Muscle of back (tissue), 11 donors: ENCODE data around the gene TNFSF15. TPM values are rescaled to one million over a fixed set of nuclear protein-coding genes. Genes with fewer than 3 reads are reported as not detected.
A peak's percentile ranks its signal among the peaks of the same experiment; 100 is the strongest.

Experiments
- DNase-seq, 3 donors: peaks; one replicate each; pipeline versions ENCODE4 v3.0.0 to v3.0.0-alpha.2; 2013
- polyA plus RNA-seq, 10 donors: library from polyadenylated mRNA; unstranded; fragments of 120-200 nt; gene quantifications; one replicate each; pipeline ENCODE4 v1.2.1, GENCODE V29; 2013; ENCODE audit not compliant: insufficient read length in 10 of 10

The TNFSF15 gene
- polyA plus RNA-seq, 10 donors: 0.11 to 0.39 (median 0.17) TPM

- no peak for DNase-seq
Observed at GRCh38 chr9:114789006-114789405, 16.8 kb downstream of the TNFSF15 start.

DNA sequence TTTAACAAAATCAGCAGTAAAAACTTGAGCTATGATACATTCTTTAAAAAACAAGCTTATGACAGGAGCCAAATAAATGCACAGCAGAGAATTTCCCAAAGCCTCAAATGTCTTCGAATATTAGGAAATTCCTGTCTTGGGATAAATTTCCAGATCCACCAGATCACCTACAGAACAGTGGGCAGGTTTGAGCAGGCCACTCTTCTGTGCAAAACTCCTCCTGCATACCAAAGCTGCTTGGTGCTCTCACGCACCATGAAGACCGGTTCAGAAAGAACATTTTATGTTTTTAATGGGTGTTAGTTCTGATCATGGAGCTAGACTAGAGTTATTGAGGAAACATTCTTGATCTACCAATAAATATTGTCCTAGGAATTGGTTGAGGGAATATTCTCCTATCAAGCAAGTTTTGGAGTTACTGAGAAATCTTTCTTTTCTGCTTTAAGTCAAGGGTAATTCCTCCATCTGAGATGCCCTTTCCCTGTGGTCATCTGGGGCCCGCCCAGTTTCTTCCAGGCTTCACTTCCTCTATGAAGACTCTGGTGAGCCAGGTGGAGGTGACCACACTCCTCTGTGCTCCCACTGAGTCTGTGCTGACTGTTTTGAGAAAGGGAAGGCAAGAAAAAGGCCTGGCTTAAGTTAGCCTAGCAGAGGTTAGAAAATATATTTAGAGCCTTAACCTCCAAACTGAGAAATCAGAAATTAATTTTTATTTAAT is 17.9 kb downstream of the TNFSF15 start:
- DNase-seq: no peak

- no peak for DNase-seq
Observed at GRCh38 chr9:114787214-114787613, 18.6 kb downstream of the TNFSF15 start.

- peak in 1 of 3 donors; percentile 24 for DNase-seq
Observed at GRCh38 chr9:114785866-114786650, 19.8 kb downstream of the TNFSF15 start.

GRCh38 chr9:114784721-114785279 is 21.0 kb downstream of the TNFSF15 start:
- no peak for DNase-seq

DNA sequence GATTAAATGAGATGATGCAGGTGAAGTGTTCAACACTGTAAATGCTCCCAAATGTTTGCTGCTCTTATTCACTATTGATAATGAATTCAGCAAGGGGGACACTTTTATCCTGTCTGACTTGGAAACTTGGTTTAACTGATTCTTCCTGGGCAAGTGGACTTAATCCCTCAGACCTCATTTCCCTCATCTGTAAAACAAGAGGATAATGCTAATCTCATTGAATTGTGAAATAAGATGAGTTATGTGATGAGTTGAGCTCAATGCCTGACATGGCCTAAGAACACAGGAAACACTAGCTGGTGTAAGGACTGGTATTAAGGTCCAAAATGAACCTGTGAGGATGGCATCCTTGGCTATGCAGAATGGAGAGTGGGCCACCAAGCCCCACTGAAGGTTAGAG is 23.3 kb downstream of the TNFSF15 start:
- no peak for DNase-seq

DNA sequence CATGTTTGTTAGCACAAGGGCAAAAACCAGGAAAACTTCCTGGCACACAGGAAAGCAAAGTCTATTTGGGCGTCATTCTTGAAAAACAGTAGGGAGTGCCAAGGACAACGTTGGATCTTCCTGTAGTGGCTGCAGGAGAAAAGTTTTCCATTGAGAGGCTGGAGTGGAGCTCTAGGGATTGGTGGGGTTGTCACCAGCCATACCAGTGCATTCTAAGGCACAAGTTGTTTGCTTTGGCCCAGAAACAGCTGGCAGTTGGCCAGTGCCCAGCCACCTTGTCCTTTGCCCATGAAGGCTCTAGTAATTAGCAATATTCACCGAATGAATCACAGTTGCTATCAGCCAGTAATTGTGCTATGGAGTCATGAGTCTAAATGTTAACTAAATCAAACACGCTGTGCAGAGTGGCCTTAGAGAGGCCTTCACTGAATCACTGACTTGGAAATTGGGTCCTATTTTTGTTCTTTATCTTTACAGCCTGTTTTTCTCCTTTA is 26.4 kb downstream of the TNFSF15 start:
- DNase-seq: no peak

- peak; percentile 55 to 67 (median 56) for DNase-seq
Observed at GRCh38 chr9:114777821-114778609, 27.8 kb downstream of the TNFSF15 start.

- DNase-seq: no peak
Observed at GRCh38 chr9:114776683-114777399, 29.0 kb downstream of the TNFSF15 start.

DNA sequence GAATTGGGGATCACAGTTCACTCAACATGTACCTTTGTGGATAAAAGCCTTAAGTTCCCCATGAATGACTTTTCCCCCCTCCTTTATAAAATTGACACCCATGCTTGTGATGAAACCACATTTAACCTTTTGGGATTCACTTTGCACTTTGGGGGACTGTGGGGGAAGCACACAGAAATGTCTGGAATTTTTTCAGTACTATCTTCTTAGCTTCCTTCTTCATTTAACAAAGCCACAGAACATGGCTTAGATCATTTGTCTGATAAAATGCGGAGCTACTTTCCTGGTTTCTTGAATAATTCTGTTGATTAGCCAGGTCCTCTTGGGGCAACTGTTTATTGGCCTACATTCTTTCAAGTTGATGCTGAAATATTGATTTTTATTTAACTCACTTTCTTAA is 29.9 kb downstream of the TNFSF15 start:
- no peak for DNase-seq

GRCh38 chr9:114775121-114775520 is 30.7 kb downstream of the TNFSF15 start:
- no peak for DNase-seq

DNA sequence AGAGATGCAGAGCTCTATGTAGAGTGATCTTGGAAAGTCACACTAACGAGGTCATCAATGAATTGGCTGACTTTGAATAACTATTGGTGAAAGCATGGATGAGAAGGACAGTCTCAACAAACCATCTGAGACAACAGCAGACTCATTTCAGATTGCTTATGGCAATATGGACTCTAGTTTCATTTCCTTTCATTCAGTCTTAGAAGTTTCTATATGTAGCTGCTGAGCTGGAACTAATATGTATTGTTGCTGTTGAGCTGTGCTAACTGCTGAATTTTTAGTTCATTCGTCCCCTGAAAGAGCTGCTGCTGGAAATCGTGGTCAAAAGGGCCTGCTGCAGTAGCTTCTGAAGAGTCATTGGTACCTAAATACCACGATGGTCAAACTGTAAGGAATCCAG is 31.3 kb downstream of the TNFSF15 start:
- no peak for DNase-seq

- no peak for DNase-seq
Observed at GRCh38 chr9:114771889-114772288, 34.0 kb downstream of the TNFSF15 start.

- DNase-seq: no peak
Observed at GRCh38 chr9:114770991-114771390, 34.8 kb downstream of the TNFSF15 start.

- DNase-seq: no peak
Observed at GRCh38 chr9:114769624-114770023, 36.2 kb downstream of the TNFSF15 start.

DNA sequence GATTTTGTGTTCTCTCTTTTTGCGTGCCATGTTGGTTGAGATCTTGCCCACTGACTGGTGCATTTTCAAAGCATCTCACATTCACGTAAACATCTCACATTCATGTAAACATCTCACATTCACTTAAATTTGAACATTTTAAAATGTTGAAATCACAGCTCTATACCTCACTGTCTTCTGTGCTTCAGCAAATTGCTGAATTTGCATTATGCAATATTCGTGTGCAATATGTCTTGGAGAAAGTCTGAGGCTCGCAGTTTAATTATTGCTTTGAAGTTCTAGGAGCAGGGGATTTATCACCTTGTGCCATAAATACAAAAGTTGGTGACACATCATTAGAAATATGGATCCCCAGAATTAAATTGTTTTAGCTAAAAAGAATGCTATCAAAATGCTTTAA is 42.6 kb downstream of the TNFSF15 start:
- no peak for DNase-seq

- no peak for DNase-seq
Observed at GRCh38 chr9:114761523-114761922, 44.3 kb downstream of the TNFSF15 start.

DNA sequence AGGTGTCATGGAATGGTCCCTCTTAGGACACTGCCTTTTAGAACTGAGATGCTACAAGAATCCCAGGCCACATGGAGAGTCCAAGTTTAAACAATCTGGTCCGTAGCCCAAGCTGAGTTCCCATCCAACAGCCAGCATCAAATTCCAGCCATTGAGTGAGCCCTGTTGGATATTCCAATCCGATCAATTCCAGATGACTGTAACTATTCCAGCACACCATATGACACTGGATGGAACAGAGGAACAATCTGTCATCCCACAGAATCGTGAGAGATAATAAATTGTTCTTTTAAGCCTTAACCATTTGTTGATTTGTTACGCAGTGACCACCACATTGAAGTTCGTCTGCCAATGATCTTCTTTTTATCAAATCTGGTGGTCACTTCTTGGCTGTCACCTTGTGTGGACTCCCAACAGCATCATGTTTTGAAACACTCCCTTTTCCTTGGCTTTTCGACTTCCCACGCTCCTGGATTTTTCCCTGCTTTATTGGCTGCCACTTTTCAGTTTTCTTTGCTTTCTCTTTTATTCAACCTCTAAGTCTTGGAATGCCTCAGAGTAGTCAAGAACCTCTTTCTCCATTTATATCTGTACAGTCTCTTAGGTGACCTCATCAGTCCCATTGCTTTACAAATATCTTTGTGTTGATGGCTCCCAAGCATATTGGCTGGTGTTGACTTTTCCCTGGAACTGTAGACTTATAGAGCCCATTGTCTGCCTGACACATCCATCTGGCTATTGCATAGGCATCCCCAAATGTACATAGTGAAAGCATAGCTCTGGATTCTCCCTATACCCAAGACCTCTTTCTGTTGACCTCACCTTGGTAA is 46.1 kb downstream of the TNFSF15 start:
- DNase-seq: peak in 1 of 3 donors; percentile 70

DNA sequence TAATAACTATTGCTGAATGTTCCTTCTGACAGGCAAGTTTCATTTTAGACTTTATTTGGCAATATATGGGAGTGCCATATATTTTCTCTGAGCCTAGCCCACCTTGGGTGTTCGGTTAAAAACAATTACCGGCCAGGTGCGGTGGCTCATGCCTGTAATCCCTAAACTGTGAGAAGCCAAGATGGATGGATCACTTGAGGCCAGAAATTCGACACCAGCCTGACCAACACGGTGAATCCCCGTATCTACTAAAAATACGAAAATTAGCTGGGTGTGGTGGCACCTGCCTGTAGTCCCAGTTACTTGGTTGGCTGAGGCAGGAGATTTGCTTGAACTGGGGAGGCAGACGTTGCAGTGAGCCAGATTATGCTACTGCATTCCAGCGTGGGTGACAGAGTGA is 47.9 kb downstream of the TNFSF15 start:
- DNase-seq: no peak

DNA sequence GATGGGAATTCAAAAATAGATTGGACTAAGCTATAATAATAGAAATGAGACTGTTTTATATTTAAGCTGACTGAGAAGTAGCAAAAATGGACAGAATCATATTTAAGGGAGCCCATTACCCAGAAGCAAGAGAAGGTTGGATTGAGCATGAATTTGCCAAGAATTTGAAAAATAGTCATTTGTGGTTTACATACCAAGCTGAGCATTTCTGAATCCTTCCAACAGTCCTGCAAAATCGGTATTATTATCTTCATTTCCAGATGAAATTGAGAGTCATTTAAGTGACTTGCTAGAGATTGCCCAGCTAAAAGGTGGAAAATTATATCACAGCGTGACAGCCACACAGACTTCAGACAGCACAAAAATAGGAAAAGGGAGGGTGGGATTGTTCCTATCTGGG is 48.4 kb downstream of the TNFSF15 start:
- DNase-seq: no peak
